ENCODE measurements around the gene GABRG3.

Gene GABRG3

GRCh38 chr15:27086805-27087204, 115.8 kb downstream of the GABRG3 start:
- H3K36me3 Mint-ChIP-seq (ENCODE audit: low read depth) = no peaks in the 10 kb centered on the region
- no peaks in the 10 kb centered on the region for H3K4me1 Mint-ChIP-seq (ENCODE audit: low read depth)
- H3K27me3 Mint-ChIP-seq = no peaks in the 10 kb centered on the region
- intact Hi-C loops (cut with micrococcal nuclease) = no loop called here
- no peak overlapping the region for H3K27ac Mint-ChIP-seq
- H3K9me3 Mint-ChIP-seq = no peaks in the 10 kb centered on the region
- no peak overlapping the region for H3K4me3 Mint-ChIP-seq

DNA sequence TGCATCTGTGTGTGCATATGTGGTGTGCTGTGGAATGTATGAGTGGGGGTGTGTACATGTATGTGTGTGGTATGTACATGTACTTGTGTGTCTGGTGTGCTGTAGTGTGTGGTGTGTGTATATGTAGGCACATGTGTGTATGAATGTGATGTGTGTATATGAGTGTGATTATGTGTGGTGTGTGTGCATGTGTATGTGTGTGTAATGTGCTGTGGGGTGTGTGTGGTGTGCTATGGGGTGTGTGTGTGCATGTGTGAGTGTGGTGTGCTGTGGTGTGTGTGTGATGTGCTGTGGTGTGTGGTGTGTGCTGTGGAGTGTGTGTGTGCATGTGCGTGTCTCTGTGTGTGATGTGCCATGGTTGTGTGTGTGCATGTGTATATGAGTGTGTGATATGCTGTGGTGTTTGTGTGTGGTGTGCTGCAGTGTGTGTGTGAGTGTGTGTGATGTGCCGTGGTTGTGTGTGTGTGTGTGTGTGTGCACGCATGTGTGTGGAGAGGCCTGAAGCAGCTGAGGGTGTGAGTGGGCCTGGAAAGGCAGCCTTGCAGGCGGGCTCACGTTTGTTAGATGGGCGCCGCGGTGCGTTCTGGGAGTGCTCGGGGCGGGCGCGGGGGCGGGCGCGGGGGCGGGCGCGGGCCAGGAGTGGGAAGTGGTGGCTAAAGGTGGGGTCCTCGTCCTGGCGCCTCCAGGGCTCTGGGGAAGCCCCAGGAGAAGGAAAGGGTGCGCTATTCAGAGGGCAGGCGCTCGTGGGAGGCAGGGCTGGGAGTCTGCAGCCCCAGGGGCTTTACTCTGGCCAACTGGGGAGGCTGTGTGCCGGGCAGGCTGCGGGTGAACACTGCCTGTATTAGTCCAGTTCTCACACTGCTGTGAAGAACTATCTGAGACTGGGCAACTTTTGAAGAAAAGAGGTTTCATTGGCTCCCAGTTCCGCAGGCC, 116.9 kb downstream of the GABRG3 start:
- H3K4me3 Mint-ChIP-seq = no peak overlapping the region
- no peaks in the 10 kb centered on the region for H3K4me1 Mint-ChIP-seq (ENCODE audit: low read depth)
- no peaks in the 10 kb centered on the region for H3K36me3 Mint-ChIP-seq (ENCODE audit: low read depth)

DNA sequence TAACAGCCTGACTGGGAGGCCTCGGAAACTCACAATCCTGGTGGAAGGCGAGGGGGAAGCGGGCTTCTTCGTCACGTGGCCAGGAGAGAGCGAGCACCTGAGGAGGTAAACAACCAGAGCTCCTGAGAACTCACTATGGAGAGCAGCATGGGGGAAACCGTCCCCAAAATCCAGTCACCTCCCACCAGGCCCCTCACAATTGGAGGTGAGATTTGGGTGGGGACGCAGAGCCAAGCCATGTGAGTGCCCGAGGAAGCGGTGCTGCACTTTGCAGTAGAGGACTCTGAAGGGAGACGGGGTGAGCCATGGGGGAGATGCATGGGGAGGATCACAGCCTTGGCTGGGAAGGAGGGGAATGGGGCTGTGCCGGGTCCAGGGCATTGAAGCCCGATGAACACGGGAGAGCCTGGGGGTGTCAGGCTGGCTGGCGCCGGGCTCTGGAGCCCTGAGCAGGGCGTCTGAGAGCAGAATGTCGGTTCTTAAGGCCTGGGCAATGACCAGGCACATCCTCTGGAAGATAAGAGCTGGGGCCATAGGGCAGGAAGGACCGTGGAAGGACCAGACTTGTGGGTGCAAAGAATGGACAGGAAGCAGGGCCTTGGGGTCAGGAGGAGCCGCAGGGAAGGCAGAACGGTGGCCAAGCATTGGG, 117.7 kb downstream of the GABRG3 start:
- Mint-ChIP-seq H3K27me3 (no peaks in the 10 kb centered on the region), H3K4me1 (ENCODE audit: low read depth) (no peaks in the 10 kb centered on the region), H3K36me3 (ENCODE audit: low read depth) (no peaks in the 10 kb centered on the region), H3K4me3 (no peak overlapping the region), H3K9me3 (peaks cover 16% of the 10 kb centered on the region), H3K27ac (no peak overlapping the region)
- intact Hi-C loops (cut with micrococcal nuclease) = no loop called here

More for the DNA sequence above, 116.9 kb downstream of the GABRG3 start:
- Mint-ChIP-seq H3K9me3 (peaks cover 11% of the 10 kb centered on the region), H3K27me3 (no peaks in the 10 kb centered on the region), H3K27ac (no peak overlapping the region)
- intact Hi-C loops (cut with micrococcal nuclease) = no loop called here

GRCh38 chr15:27089233-27089586, 118.2 kb downstream of the GABRG3 start:
- intact Hi-C loops (cut with micrococcal nuclease) = no loop called here
- Mint-ChIP-seq H3K36me3 (ENCODE audit: low read depth) (no peaks in the 10 kb centered on the region), H3K4me3 (no peak overlapping the region), H3K4me1 (ENCODE audit: low read depth) (no peaks in the 10 kb centered on the region), H3K9me3 (peaks cover 16% of the 10 kb centered on the region), H3K27me3 (no peaks in the 10 kb centered on the region), H3K27ac (no peak overlapping the region)

DNA sequence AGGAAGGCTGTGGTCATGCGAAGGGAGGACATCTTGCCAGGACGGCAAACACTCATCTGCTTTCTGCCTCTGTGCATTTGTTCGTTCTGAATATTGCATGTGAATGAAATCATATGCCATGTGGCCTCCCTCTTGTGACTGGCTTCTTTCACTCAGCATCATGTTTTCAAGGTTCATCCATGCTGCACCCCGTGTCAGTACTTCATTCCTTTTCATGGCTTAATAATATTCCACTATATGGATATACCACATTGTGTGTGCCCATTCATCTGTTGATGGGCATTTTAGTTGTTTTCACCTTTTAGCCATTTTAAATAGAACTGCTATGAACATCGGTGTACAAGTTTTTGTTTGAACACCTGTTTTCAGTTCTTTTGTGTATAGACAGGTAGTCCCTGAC, 118.7 kb downstream of the GABRG3 start:
- H3K9me3 Mint-ChIP-seq = peaks cover 16% of the 10 kb centered on the region
- H3K27ac Mint-ChIP-seq = no peak overlapping the region
- H3K4me1 Mint-ChIP-seq (ENCODE audit: low read depth) = no peaks in the 10 kb centered on the region
- no peak overlapping the region for H3K4me3 Mint-ChIP-seq
- no peaks in the 10 kb centered on the region for H3K27me3 Mint-ChIP-seq
- H3K36me3 Mint-ChIP-seq (ENCODE audit: low read depth) = no peaks in the 10 kb centered on the region
- intact Hi-C loops (cut with micrococcal nuclease) = no loop called here

GRCh38 chr15:27091270-27091940, 120.4 kb downstream of the GABRG3 start:
- Mint-ChIP-seq H3K9me3 (peaks cover 16% of the 10 kb centered on the region), H3K4me1 (ENCODE audit: low read depth) (no peaks in the 10 kb centered on the region)
- intact Hi-C loops (cut with micrococcal nuclease) = no loop called here

GRCh38 chr15:27092390-27092789, 121.4 kb downstream of the GABRG3 start:
- Mint-ChIP-seq H3K27me3 (no peaks in the 10 kb centered on the region), H3K27ac (no peak overlapping the region), H3K36me3 (ENCODE audit: low read depth) (no peaks in the 10 kb centered on the region), H3K4me3 (no peak overlapping the region), H3K9me3 (peaks cover 16% of the 10 kb centered on the region), H3K4me1 (ENCODE audit: low read depth) (no peaks in the 10 kb centered on the region)
- intact Hi-C loops (cut with micrococcal nuclease) = no loop called here

More at GRCh38 chr15:27091270-27091940, 120.4 kb downstream of the GABRG3 start:
- H3K27me3 Mint-ChIP-seq = no peaks in the 10 kb centered on the region
- no peak overlapping the region for H3K27ac Mint-ChIP-seq
- H3K4me3 Mint-ChIP-seq = no peak overlapping the region
- H3K36me3 Mint-ChIP-seq (ENCODE audit: low read depth) = no peaks in the 10 kb centered on the region

DNA sequence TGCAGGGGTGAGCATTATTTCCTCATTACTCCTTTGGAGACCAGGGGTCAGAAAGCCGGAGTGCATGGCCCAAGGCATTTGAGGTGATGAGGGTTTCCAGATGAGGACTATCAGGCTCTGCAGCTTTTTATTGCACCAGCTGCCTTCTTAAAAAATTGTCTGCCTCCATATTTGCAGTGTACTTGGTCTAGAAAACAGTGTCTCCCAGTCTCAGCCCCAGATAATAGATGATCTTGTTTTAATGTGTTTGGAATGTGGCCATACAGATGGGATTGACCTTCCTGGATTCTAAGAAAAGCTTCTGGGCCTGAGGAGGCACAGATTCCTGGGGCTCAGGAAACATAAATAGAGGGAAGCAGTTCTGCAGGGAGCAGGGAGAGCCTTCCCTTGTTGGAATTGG, 123.3 kb downstream of the GABRG3 start:
- intact Hi-C loops (cut with micrococcal nuclease) = no loop called here
- peaks cover 23% of the 10 kb centered on the region for H3K9me3 Mint-ChIP-seq
- no peak overlapping the region for H3K4me3 Mint-ChIP-seq
- H3K27ac Mint-ChIP-seq = no peak overlapping the region
- H3K27me3 Mint-ChIP-seq = no peaks in the 10 kb centered on the region
- no peaks in the 10 kb centered on the region for H3K4me1 Mint-ChIP-seq (ENCODE audit: low read depth)
- H3K36me3 Mint-ChIP-seq (ENCODE audit: low read depth) = no peaks in the 10 kb centered on the region

DNA sequence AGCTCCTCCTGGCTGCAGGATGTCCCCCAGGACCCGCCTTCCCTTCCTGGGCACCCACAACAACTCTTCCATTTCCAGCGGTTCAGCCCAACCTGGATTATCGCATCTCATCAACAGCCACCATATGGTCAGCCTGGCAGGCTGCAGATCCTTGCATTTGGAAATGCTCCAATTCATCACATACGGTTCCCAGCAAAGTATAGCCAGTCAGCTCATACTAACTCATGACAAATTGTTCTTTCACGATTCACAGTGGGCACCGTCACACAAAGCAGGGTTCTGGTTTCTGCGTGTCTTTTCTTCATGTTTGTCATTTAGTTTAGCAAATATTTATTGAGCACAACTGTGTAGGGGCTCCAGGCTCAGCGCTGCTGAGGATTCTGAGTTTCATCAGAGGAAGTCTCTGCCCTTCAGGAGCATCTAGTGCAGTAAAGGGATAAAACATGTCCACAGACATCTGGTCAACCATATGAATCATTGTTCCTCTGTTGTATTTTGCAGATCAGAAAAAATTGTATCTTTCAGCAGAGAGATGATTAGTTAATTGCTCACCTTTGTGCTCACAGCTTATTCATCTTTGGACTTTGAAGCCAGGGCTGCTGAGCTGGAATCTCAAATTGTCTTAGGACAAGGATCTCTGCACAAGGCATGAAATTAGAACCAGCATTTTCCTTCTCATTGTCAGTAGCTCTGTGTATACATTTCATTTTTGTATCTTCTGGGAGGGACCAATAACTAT, 125.1 kb downstream of the GABRG3 start:
- intact Hi-C loops (cut with micrococcal nuclease) = no loop called here
- Mint-ChIP-seq H3K9me3 (peaks cover 28% of the 10 kb centered on the region), H3K27me3 (no peaks in the 10 kb centered on the region), H3K4me1 (ENCODE audit: low read depth) (no peaks in the 10 kb centered on the region), H3K4me3 (no peak overlapping the region), H3K27ac (no peak overlapping the region), H3K36me3 (ENCODE audit: low read depth) (no peaks in the 10 kb centered on the region)

GRCh38 chr15:27097506-27097905, 126.5 kb downstream of the GABRG3 start:
- no peaks in the 10 kb centered on the region for H3K4me1 Mint-ChIP-seq (ENCODE audit: low read depth)
- intact Hi-C loops (cut with micrococcal nuclease) = no loop called here
- no peak overlapping the region for H3K27ac Mint-ChIP-seq
- H3K27me3 Mint-ChIP-seq = no peaks in the 10 kb centered on the region
- peaks cover 21% of the 10 kb centered on the region for H3K9me3 Mint-ChIP-seq
- no peaks in the 10 kb centered on the region for H3K36me3 Mint-ChIP-seq (ENCODE audit: low read depth)
- no peak overlapping the region for H3K4me3 Mint-ChIP-seq

GRCh38 chr15:27101982-27102381, 131.0 kb downstream of the GABRG3 start:
- Mint-ChIP-seq H3K27ac (no peak overlapping the region), H3K4me1 (ENCODE audit: low read depth) (no peaks in the 10 kb centered on the region), H3K4me3 (no peak overlapping the region), H3K27me3 (no peaks in the 10 kb centered on the region), H3K9me3 (peaks cover 12% of the 10 kb centered on the region), H3K36me3 (ENCODE audit: low read depth) (no peaks in the 10 kb centered on the region)
- intact Hi-C loops (cut with micrococcal nuclease) = no loop called here

- Mint-ChIP-seq H3K4me1 (ENCODE audit: low read depth) (no peaks in the 10 kb centered on the region), H3K9me3 (no peaks in the 10 kb centered on the region), H3K4me3 (no peak overlapping the region), H3K27ac (no peak overlapping the region), H3K36me3 (ENCODE audit: low read depth) (no peaks in the 10 kb centered on the region), H3K27me3 (no peaks in the 10 kb centered on the region)
- intact Hi-C loops (cut with micrococcal nuclease) = no loop called here
Observed at GRCh38 chr15:27111323-27111722, 140.3 kb downstream of the GABRG3 start.

- H3K4me3 Mint-ChIP-seq = no peak overlapping the region
- H3K36me3 Mint-ChIP-seq (ENCODE audit: low read depth) = no peaks in the 10 kb centered on the region
- H3K4me1 Mint-ChIP-seq (ENCODE audit: low read depth) = no peaks in the 10 kb centered on the region
- H3K9me3 Mint-ChIP-seq = no peaks in the 10 kb centered on the region
- H3K27ac Mint-ChIP-seq = no peak overlapping the region
- intact Hi-C loops (cut with micrococcal nuclease) = no loop called here
- no peaks in the 10 kb centered on the region for H3K27me3 Mint-ChIP-seq
Observed at GRCh38 chr15:27114473-27114872, 143.5 kb downstream of the GABRG3 start.
